Tibial artery (tissue), 4 donors: ENCODE measurements around the gene MATK.

Experiments used
- DNase-seq, 2 donors: peaks; one replicate each; pipeline ENCODE4 v3.0.0-alpha.2; 2019
- H3K27ac ChIP-seq, 2 donors: fragments of 200-600 bp; sonication (generic) in 1 of 2; 1 replicate in 1 of 2; 2 replicates in 1 of 2; pipeline ENCODE4 v1.5.1; 2018 to 2019; ENCODE audit warnings: mild to moderate bottlenecking in 1 of 2
- H3K27me3 ChIP-seq, 2 donors: fragments of 200-600 bp; sonication (generic) in 1 of 2; one replicate each; pipeline versions ENCODE4 v1.5.1 to v1.6.0; 2016 to 2019
- H3K36me3 ChIP-seq, 3 donors: fragments of 200-600 bp; sonication (generic) in 2 of 3; one replicate each; pipeline ENCODE4 v1.5.1; 2016 to 2019; ENCODE audit warnings: mild to moderate bottlenecking in 2 of 3
- H3K4me1 ChIP-seq, 4 donors: fragments of 200-600 bp; sonication (generic) in 2 of 4; 1 replicate in 3 of 4; 2 replicates in 1 of 4; pipeline ENCODE4 v1.5.1; 2016 to 2019
- H3K4me3 ChIP-seq, 2 donors: fragments of 200-600 bp; sonication (generic) in 1 of 2; 1 replicate in 1 of 2; 2 replicates in 1 of 2; pipeline ENCODE4 v1.5.1; 2018 to 2019; ENCODE audit warnings: mild to moderate bottlenecking in 2 of 2
- H3K9me3 ChIP-seq, 3 donors: fragments of 200-600 bp; sonication (generic) in 1 of 3; one replicate each; pipeline ENCODE4 v1.5.1; 2016 to 2019
- CTCF ChIP-seq, 2 experiments: fragments of 200-600 bp in 1 of 2; fragments of 450-650 bp in 1 of 2; IDR thresholded peaks; one replicate each; pipeline ENCODE4 v1.5.1; 2017 to 2019; ENCODE audit warnings: antibody characterized with exemption in 2 of 2, mild to moderate bottlenecking in 1 of 2, moderate library complexity in 1 of 2
- intact Hi-C: fragments of 100-400 bp; cut with DNase I; formaldehyde crosslinking; loops from one replicate; pipeline ENCODE4 v1.15.0; 2023; ENCODE audit warnings: low total_unique reads

Gene MATK

GRCh38 chr19:3771000-3771905, 14.9 kb downstream of the MATK start:
- H3K36me3 ChIP-seq, result peaks cover 17 to 40% (median 22%) of the 10 kb centered on the region in 3 donors
- H3K9me3 ChIP-seq, result no peaks in the 10 kb centered on the region
- DNase-seq, result no peak
- H3K27ac ChIP-seq, result no peak overlapping the region
- peaks cover 0 to 12% of the 10 kb centered on the region in 2 donors for H3K27me3 ChIP-seq
- TF ChIP-seq CTCF (IDR thresholded peaks at IDR 0.05), result no peak
- H3K4me1 ChIP-seq, result no peaks in the 10 kb centered on the region
- H3K4me3 ChIP-seq, result no peak overlapping the region
- intact Hi-C loops, result no loop called here

GRCh38 chr19:3770136-3770999, 15.8 kb downstream of the MATK start:
- H3K9me3 ChIP-seq, result no peaks in the 10 kb centered on the region
- intact Hi-C loops, result no loop called here
- H3K36me3 ChIP-seq, result peaks cover 19 to 49% (median 28%) of the 10 kb centered on the region in 3 donors
- DNase-seq, result no peak
- H3K4me3 ChIP-seq, result no peak overlapping the region
- no peaks in the 10 kb centered on the region for H3K4me1 ChIP-seq
- H3K27ac ChIP-seq, result no peak overlapping the region
- peaks cover 0 to 12% of the 10 kb centered on the region in 2 donors for H3K27me3 ChIP-seq
- no peak for TF ChIP-seq CTCF (IDR thresholded peaks at IDR 0.05)

GRCh38 chr19:3769494-3769893, 16.7 kb downstream of the MATK start:
- Histone ChIP-seq H3K4me1 (no peaks in the 10 kb centered on the region), H3K36me3 (peaks cover 19 to 55% (median 32%) of the 10 kb centered on the region in 3 donors), H3K4me3 (no peak overlapping the region), H3K27ac (no peak overlapping the region), H3K9me3 (no peaks in the 10 kb centered on the region), H3K27me3 (peaks cover 0 to 12% of the 10 kb centered on the region in 2 donors)
- TF ChIP-seq CTCF (IDR thresholded peaks at IDR 0.05), result no peak
- intact Hi-C loops, result loop anchor here (10.0 kb wide), 1 partner anchor 195 kb away; no protein-coding TSS in a partner anchor
- no peak for DNase-seq

- Histone ChIP-seq H3K4me3 (no peak overlapping the region), H3K9me3 (no peaks in the 10 kb centered on the region), H3K27ac (no peak overlapping the region), H3K36me3 (peaks cover 19 to 55% (median 32%) of the 10 kb centered on the region in 3 donors), H3K4me1 (peaks cover 0 to 5% (median 0%) of the 10 kb centered on the region in 4 donors), H3K27me3 (peaks cover 0 to 12% of the 10 kb centered on the region in 2 donors)
- intact Hi-C loops, result loop anchor here (10.0 kb wide), 1 partner anchor 196 kb away; no protein-coding TSS in a partner anchor
- no peak for DNase-seq
- TF ChIP-seq CTCF (IDR thresholded peaks at IDR 0.05), result no peak
These were observed 17.5 kb downstream of the MATK start for GRCh38 chr19:3768748-3769099.

- peaks cover 0 to 12% of the 10 kb centered on the region in 2 donors for H3K27me3 ChIP-seq
- H3K9me3 ChIP-seq, result no peaks in the 10 kb centered on the region
- H3K4me3 ChIP-seq, result no peak overlapping the region
- H3K27ac ChIP-seq, result no peak overlapping the region
- TF ChIP-seq CTCF (IDR thresholded peaks at IDR 0.05), result no peak
- H3K4me1 ChIP-seq, result peaks cover 0 to 11% (median 4%) of the 10 kb centered on the region in 4 donors
- no peak for DNase-seq
- H3K36me3 ChIP-seq, result peaks cover 19 to 55% (median 32%) of the 10 kb centered on the region in 3 donors
- intact Hi-C loops, result loop anchor here (10.0 kb wide), 1 partner anchor 197 kb away; no protein-coding TSS in a partner anchor
These were observed 18.0 kb downstream of the MATK start for GRCh38 chr19:3768015-3768747.
